Cardiac muscle cell (in vitro differentiated cells and primary cell): Measurements from ENCODE around the gene CYCS. TPM values are rescaled to one million over a fixed set of nuclear protein-coding genes. Genes with fewer than 3 reads are reported as not detected.

Experiments
- DNase-seq, 2 donors: peaks; one replicate each; pipeline versions ENCODE4 v3.0.0 to v3.0.0-alpha.2; 2010 to 2017; ENCODE audit warnings: low read depth in 1 of 2, low spot score in 1 of 2
- H3K27ac ChIP-seq: fragments of 200-600 bp; sonication (generic); 2 replicates; pipeline ENCODE4 v1.5.1; 2016
- H3K27me3 ChIP-seq: fragments of 200-600 bp; sonication (generic); 2 replicates; pipeline ENCODE4 v1.6.0; 2016; ENCODE audit warnings: control low read depth
- H3K36me3 ChIP-seq: fragments of 200-600 bp; sonication (generic); 2 replicates; pipeline ENCODE4 v1.5.1; 2016; ENCODE audit warnings: control low read depth
- H3K4me1 ChIP-seq: fragments of 200-600 bp; sonication (generic); 2 replicates; pipeline ENCODE4 v1.8.1; 2017; ENCODE audit warnings: low read depth, mild to moderate bottlenecking, mixed run types
- H3K4me3 ChIP-seq: fragments of 200-600 bp; sonication (generic); 2 replicates; pipeline ENCODE4 v1.5.1; 2016; ENCODE audit warnings: mild to moderate bottlenecking
- H3K9me3 ChIP-seq: fragments of 200-600 bp; sonication (generic); 2 replicates; pipeline ENCODE4 v1.5.1; 2017; ENCODE audit warnings: low read depth, mild to moderate bottlenecking, control low read depth
- CTCF ChIP-seq: IDR thresholded peaks from 2 replicates; pipeline ENCODE4 v1.5.1; 2012; ENCODE audit warnings: low read depth, mild to moderate bottlenecking, low read length
- polyA plus RNA-seq: library from polyadenylated mRNA; unstranded; fragments of >200 nt; fragmentation: Nextera tagmentation; extraction: Ambion mirVana; gene quantifications from 2 replicates; pipeline ENCODE4 v1.2.1, GENCODE V29; 2016
- total RNA-seq: library from RNA; depleted of rRNA; stranded (reverse); fragments of >200 nt; gene quantifications from 2 replicates; pipeline ENCODE4 v1.2.3, GENCODE V29; 2016

The CYCS gene
- total and polyA plus RNA-seq, 2 experiments from 2014 or later: 38.7 to 489 TPM

GRCh38 chr7:25132430-25132829 is 7.4 kb upstream of the CYCS start:
- no peaks in the 10 kb centered on the region for H3K9me3 ChIP-seq
- no peaks in the 10 kb centered on the region for H3K36me3 ChIP-seq
- no peak for DNase-seq
- no peaks in the 10 kb centered on the region for H3K27me3 ChIP-seq
- no peak for TF ChIP-seq CTCF
- H3K4me1 ChIP-seq: no peaks in the 10 kb centered on the region
- no peak overlapping the region for H3K27ac ChIP-seq
- no peak overlapping the region for H3K4me3 ChIP-seq

GRCh38 chr7:25126751-25127150 is 1.7 kb upstream of the CYCS start:
- peaks cover 14% of the 10 kb centered on the region for H3K36me3 ChIP-seq
- peaks cover 6% of the 10 kb centered on the region for H3K4me1 ChIP-seq
- H3K4me3 ChIP-seq: no peak overlapping the region
- no peaks in the 10 kb centered on the region for H3K27me3 ChIP-seq
- DNase-seq: no peak
- H3K27ac ChIP-seq: no peak overlapping the region
- TF ChIP-seq CTCF: no peak
- no peaks in the 10 kb centered on the region for H3K9me3 ChIP-seq

- H3K36me3 ChIP-seq: peaks cover 32% of the 10 kb centered on the region
- peak; percentile 14 to 42 for DNase-seq
These were observed 459 bp downstream of the CYCS start for GRCh38 chr7:25124465-25125136.

GRCh38 chr7:25122373-25122772 is 2.7 kb downstream of the CYCS start:
- Histone ChIP-seq H3K36me3 (peaks cover 36% of the 10 kb centered on the region), H3K27ac (no peak overlapping the region), H3K4me3 (no peak overlapping the region), H3K4me1 (peaks cover 6% of the 10 kb centered on the region), H3K9me3 (no peaks in the 10 kb centered on the region), H3K27me3 (no peaks in the 10 kb centered on the region)
- no peak for TF ChIP-seq CTCF
- DNase-seq: no peak

More at GRCh38 chr7:25124465-25125136, 459 bp downstream of the CYCS start:
- H3K27ac ChIP-seq: peak overlapping the region; percentile 93
- no peak for TF ChIP-seq CTCF
- no peaks in the 10 kb centered on the region for H3K9me3 ChIP-seq
- peaks cover 6% of the 10 kb centered on the region for H3K4me1 ChIP-seq
- no peaks in the 10 kb centered on the region for H3K27me3 ChIP-seq
- H3K4me3 ChIP-seq: peak overlapping the region; percentile 75

- no peak overlapping the region for H3K4me3 ChIP-seq
- DNase-seq: no peak
- no peak for TF ChIP-seq CTCF
- peaks cover 6% of the 10 kb centered on the region for H3K4me1 ChIP-seq
- peaks cover 36% of the 10 kb centered on the region for H3K36me3 ChIP-seq
- H3K9me3 ChIP-seq: no peaks in the 10 kb centered on the region
- H3K27me3 ChIP-seq: no peaks in the 10 kb centered on the region
- H3K27ac ChIP-seq: no peak overlapping the region
These were observed 3.5 kb downstream of the CYCS start for GRCh38 chr7:25121599-25121998.

GRCh38 chr7:25119102-25119501 is 6.0 kb downstream of the CYCS start:
- H3K4me1 ChIP-seq: peaks cover 5% of the 10 kb centered on the region
- no peak for DNase-seq
- H3K9me3 ChIP-seq: no peaks in the 10 kb centered on the region
- H3K4me3 ChIP-seq: no peak overlapping the region
- H3K36me3 ChIP-seq: peaks cover 36% of the 10 kb centered on the region
- TF ChIP-seq CTCF: no peak
- peak overlapping the region; percentile 28 for H3K27ac ChIP-seq
- no peaks in the 10 kb centered on the region for H3K27me3 ChIP-seq
